Astrocyte of the cerebellum (primary cell): ENCODE results near the gene TTC28.
"Not testable (repeated sequence)": the region's sequence is repeated elsewhere in the genome, so short reads cannot be mapped to it uniquely, and the experiment has no call there.

Source experiments
- DNase-seq: peaks from one replicate; pipeline ENCODE4 v3.0.0-alpha.2; 2011; ENCODE audit warnings: low read depth
- H3K4me3 ChIP-seq: 2 replicates; pipeline ENCODE4 v1.5.1; 2011; ENCODE audit warnings: mild to moderate bottlenecking, low read depth, low read length, moderate library complexity
- in situ Hi-C: cut with HindIII; loops from 2 replicates; pipeline ENCODE4 v1.10.0; 2017; ENCODE audit warnings: low sequenced_read_pairs
- TF ChIP-seq, protein P1 (sequence below): IDR thresholded peaks from 2 replicates; pipeline ENCODE4 v1.5.1; 2012; ENCODE audit warnings: low read length, low read depth, moderate library complexity, mild to moderate bottlenecking; ENCODE audit errors: missing control alignments

The TTC28 gene

DNA sequence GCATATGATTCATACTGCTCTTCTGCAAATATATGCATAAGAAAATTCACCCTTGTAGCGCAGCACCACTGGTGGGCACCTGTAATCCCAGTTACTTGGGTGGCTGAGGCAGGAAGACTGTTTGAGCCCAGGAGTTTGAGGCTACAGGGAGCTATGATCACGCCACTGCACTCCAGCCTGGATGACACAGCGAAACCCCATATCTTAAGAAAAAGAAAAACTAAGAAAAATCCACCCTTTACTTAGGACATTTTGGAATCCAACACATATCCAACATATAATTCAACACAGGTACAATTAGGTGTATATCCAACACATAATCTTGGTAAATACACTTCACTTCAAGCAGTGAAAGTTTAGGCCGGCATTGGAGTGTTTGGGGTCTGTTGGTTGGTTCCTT, 505.1 kb downstream of the TTC28 start:
- H3K4me3 ChIP-seq = no peak overlapping the region
- TF ChIP-seq, protein P1, sequence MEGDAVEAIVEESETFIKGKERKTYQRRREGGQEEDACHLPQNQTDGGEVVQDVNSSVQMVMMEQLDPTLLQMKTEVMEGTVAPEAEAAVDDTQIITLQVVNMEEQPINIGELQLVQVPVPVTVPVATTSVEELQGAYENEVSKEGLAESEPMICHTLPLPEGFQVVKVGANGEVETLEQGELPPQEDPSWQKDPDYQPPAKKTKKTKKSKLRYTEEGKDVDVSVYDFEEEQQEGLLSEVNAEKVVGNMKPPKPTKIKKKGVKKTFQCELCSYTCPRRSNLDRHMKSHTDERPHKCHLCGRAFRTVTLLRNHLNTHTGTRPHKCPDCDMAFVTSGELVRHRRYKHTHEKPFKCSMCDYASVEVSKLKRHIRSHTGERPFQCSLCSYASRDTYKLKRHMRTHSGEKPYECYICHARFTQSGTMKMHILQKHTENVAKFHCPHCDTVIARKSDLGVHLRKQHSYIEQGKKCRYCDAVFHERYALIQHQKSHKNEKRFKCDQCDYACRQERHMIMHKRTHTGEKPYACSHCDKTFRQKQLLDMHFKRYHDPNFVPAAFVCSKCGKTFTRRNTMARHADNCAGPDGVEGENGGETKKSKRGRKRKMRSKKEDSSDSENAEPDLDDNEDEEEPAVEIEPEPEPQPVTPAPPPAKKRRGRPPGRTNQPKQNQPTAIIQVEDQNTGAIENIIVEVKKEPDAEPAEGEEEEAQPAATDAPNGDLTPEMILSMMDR = no peak
- DNase-seq = no peak
- in situ Hi-C loops = no loop called here

DNA sequence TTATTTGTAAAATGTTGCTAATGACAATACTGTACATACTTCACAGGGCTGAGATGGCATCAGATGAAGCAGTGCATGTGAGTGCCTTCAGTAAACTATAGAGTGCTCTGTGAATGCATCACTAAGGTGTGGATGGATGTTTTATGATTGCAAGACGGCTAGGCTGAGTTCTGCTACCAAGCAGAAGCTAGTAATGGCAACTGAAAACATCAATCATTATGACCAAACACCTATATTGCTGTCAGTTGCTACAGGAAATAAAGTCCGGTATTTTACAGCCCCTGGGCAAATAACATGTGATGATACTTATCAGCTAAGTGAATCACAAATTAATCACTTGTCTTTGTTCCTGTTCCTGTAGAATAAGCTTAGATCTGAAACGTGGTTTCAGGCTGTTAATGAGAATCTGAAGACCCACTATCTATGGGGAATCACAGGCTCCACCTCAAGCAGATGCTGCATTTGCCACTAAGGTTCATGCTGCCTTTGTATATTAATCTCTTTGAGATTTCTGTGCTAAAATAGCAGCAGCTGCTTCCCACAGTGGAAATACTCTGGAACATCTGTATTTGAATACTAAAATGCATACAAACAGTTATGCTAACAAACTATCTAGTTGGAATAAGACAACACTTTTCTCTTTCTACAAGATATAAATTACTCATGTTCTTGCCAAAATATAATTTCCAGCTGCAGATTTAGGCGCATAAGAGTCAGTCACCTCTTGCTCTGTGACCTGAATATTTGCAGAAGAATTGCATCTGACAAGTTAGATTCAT, 506.6 kb downstream of the TTC28 start:
- TF ChIP-seq, protein P1 = no peak
- DNase-seq = no peak
- in situ Hi-C loops = no loop called here
- no peak overlapping the region for H3K4me3 ChIP-seq

DNA sequence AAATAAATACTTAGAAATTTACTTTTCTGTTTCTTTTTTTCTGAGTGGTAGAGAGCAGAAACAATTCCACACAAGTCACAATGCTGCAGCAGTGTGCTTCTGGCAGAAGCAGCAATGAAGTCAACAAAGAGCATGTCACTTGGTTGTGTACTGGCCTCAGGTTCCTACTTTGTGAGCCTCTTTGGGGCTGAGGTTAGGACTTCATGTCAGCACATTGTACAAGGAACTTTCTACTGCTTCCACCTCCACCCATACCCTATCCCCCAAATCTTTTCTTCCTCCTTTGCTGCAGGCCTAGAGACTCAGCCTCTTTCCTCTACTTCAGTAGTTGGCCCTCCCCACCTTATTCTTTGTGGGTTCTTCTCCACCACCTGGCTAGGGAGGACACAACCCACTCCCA, 507.9 kb downstream of the TTC28 start:
- no peak overlapping the region for H3K4me3 ChIP-seq
- DNase-seq = no peak
- in situ Hi-C loops = no loop called here
- TF ChIP-seq, protein P1 = no peak

DNA sequence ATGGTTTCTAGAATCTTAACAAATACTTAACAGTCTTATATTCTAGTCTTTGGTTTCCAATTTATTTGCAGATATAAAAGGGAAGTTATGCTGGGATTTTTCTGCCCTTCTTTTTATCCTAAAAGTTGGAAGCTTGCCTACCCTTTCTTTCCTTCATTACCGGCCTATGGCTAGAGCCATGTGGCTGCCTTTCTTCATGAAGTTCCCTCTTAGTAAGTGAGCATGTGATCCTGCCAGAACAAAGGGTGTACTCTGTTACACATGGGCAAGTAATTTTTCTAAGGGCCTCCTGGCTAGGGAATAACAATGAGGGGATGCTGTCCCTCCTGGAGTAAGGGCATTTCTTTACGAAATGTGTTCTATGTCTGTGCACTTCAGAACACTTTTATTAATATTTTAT, 508.5 kb downstream of the TTC28 start:
- no peak for DNase-seq
- in situ Hi-C loops = no loop called here
- TF ChIP-seq, protein P1 = no peak
- no peak overlapping the region for H3K4me3 ChIP-seq

DNA sequence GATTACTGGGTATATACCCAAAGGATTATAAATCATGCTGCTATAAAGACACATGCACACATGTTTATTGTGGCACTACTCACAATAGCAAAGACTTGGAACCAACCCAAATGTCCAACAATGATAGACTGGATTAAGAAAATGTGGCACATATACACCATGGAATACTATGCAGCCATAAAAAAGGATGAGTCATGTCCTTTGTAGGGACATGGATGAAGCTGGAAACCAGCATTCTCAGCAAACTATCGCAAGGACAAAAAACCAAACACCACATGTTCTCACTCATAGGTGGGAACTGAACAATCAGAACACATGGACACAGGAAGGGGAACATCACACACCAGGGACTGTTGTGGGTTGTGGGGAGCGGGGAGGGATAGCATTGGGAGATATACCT, 510.3 kb downstream of the TTC28 start:
- H3K4me3 ChIP-seq, DNase-seq, in situ Hi-C loops: not testable (repeated sequence)

DNA sequence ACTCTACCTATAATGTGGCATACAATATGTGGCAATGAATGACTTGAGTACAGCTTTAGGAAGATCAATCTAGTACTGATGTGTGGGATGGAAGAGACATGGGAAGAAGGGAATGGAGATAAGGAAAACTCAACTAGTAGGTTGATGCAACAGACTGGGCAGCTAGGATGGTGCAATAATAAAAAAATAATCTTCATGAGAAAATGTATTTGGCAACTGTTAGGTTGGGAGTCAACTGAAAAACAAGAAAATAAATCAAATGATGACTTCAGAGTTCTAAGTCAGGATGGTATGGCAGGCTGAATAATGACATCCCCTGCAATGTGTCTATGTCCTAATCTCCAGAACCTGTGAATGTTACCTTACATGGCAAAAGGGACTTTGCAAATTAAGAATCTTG, 523.8 kb downstream of the TTC28 start:
- DNase-seq = no peak
- TF ChIP-seq, protein P1 = no peak
- no peak overlapping the region for H3K4me3 ChIP-seq
- in situ Hi-C loops = no loop called here

DNA sequence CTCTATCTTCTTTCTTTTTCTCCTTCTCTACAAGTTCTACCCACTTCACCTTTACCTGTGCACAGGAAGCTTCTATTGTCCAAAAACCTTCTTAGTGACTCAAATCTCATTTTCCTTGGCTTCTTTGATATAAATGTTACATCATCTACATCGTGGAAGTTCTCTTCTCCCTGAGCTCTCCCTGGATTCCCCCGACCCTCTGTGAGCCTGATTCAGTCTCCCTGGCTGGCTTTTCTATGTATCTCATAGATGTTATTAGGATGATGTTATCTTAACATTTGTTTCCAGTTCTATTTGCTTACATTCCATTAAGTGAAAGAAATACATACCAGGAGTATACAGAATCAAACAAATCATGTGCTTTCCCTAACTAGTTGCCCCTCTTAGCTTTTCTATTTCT, 524.8 kb downstream of the TTC28 start:
- TF ChIP-seq, protein P1 = no peak
- in situ Hi-C loops = no loop called here
- no peak for DNase-seq
- H3K4me3 ChIP-seq = no peak overlapping the region
